Panc1 (cell line): ENCODE results near the gene WHRN. TPM values are rescaled to one million over a fixed set of nuclear protein-coding genes. Genes with fewer than 3 reads are reported as not detected.

ENCODE experiments used
- ATAC-seq: fragments of 200-7000 bp; cut with Tn5 transposase; 2 replicates; pipeline ENCODE4 v1.9.1; 2020; ENCODE audit warnings: mild to moderate bottlenecking, moderate library complexity
- BruUV-seq: library from RNA; stranded (reverse); fragments of 400-500 nt; replicated peaks from 2 replicates; lab custom pipeline; 2021; lab: Mats Ljungman, UMichigan
- CTCF ChIA-PET: fragments of 300-600 bp; sonication (Branson Sonifier 250); formaldehyde crosslinking; loops from one replicate; lab custom pipeline; 2022; ENCODE audit warnings: antibody characterized with exemption; lab: Charles Lee
- POLR2A ChIA-PET: fragments of 300-600 bp; sonication (Branson Sonifier 250); formaldehyde crosslinking; loops from one replicate; lab custom pipeline; 2022; ENCODE audit warnings: antibody characterized with exemption; lab: Charles Lee
- DNase-seq: peaks from one replicate; pipeline ENCODE4 v3.0.0-alpha.2; 2010; ENCODE audit warnings: low read depth, low spot score
- H3K27ac ChIP-seq: 2 replicates; pipeline ENCODE4 v1.5.1; 2011; ENCODE audit warnings: mild to moderate bottlenecking, low read length, inconsistent platforms
- H3K27me3 ChIP-seq: fragments of 200-500 bp; sonication (Bioruptor generic); 2 replicates; pipeline ENCODE4 v1.6.0; 2014; ENCODE audit warnings: low read length, inconsistent platforms; ENCODE audit not compliant: control insufficient read depth, insufficient read depth
- H3K36me3 ChIP-seq: fragments of 200-500 bp; sonication (Bioruptor generic); 2 replicates; pipeline ENCODE4 v1.5.1; 2014; ENCODE audit warnings: inconsistent platforms, mild to moderate bottlenecking, low read length, moderate library complexity; ENCODE audit not compliant: control insufficient read depth, insufficient read depth
- H3K4me1 ChIP-seq: 2 replicates; pipeline ENCODE4 v1.5.1; 2011; ENCODE audit warnings: inconsistent platforms, mild to moderate bottlenecking, low read length, moderate library complexity; ENCODE audit not compliant: control insufficient read depth, insufficient read depth
- H3K4me3 ChIP-seq, 2 experiments: 2 replicates each; pipeline ENCODE4 v1.5.1; 2011 to 2012; ENCODE audit warnings: low read depth in 2 of 2, low read length in 2 of 2, mild to moderate bottlenecking in 2 of 2, inconsistent platforms in 1 of 2, moderate library complexity in 1 of 2
- H3K9me3 ChIP-seq: fragments of 200-500 bp; sonication (Bioruptor generic); 2 replicates; pipeline ENCODE4 v1.5.1; 2014; ENCODE audit warnings: low read depth, mild to moderate bottlenecking, inconsistent platforms, low read length, moderate library complexity; ENCODE audit not compliant: control insufficient read depth, insufficient read depth
- CTCF ChIP-seq: fragments of 450-650 bp; IDR thresholded peaks from 2 replicates; pipeline ENCODE4 v1.5.1; 2017; ENCODE audit warnings: mild to moderate bottlenecking
- POLR2AphosphoS5 ChIP-seq: IDR thresholded peaks from 2 replicates; pipeline ENCODE4 v1.6.1; 2012; ENCODE audit warnings: mild to moderate bottlenecking, low read depth, low read length, moderate library complexity
- REST ChIP-seq, 2 experiments: IDR thresholded peaks; 2 replicates each; pipeline ENCODE4 v1.6.1; 2011 to 2012; ENCODE audit warnings: low read depth in 2 of 2, control low read depth in 1 of 2, low read length in 1 of 2, mild to moderate bottlenecking in 1 of 2, moderate library complexity in 1 of 2; ENCODE audit not compliant: insufficient read depth in 1 of 2
- SIN3A ChIP-seq: IDR thresholded peaks from 2 replicates; pipeline ENCODE4 v1.6.1; 2012; ENCODE audit warnings: low read depth, mild to moderate bottlenecking, low read length, moderate library complexity, borderline replicate concordance; ENCODE audit not compliant: insufficient read depth
- TCF7L2 ChIP-seq: IDR thresholded peaks from 2 replicates; pipeline ENCODE4 v1.6.1; 2011; ENCODE audit warnings: mild to moderate bottlenecking, low read depth, low read length, inconsistent platforms
- in situ Hi-C: cut with HindIII; loops from 2 replicates; pipeline ENCODE4 v1.10.0; 2016; ENCODE audit warnings: low sequenced_read_pairs, low pct_unique_long_range_greater_than_20kb
- intact Hi-C: fragments of 100-400 bp; cut with micrococcal nuclease; formaldehyde crosslinking; loops from one replicate; pipeline ENCODE4 v1.10.0; 2022; ENCODE audit not compliant: unreplicated experiment
- total RNA-seq: library from RNA; stranded (reverse); gene quantifications from one replicate; pipeline ENCODE4 v1.2.1, GENCODE V29; 2021; ENCODE audit not compliant: unreplicated experiment

WHRN gene
- total RNA-seq, 1 experiment from 2014 or later, result 18.0 TPM

- DNase-seq (no peak), ATAC-seq (no peak)
- intact Hi-C loops, result loop anchor here (5.0 kb wide), 1 partner anchor 152 kb away; no protein-coding TSS in a partner anchor
- TF ChIP-seq POLR2AphosphoS5 (no peak), REST (IDR thresholded peaks at IDR 0.05; ENCODE audit: insufficient read depth in 1 of 2, low read depth in 2 of 2, low read length in 1 of 2) (no peak), SIN3A (no peak), TCF7L2 (no peak), CTCF (no peak)
- CTCF ChIA-PET, result no interaction called here
- H3K4me1 ChIP-seq, result peaks cover 19% of the 10 kb centered on the region
- POLR2A ChIA-PET, result no interaction called here
- peak overlapping the region; percentile 90; the same call in 1 of the 2 replicates for H3K27ac ChIP-seq
- in situ Hi-C loops, result no loop called here
- no peaks in the 10 kb centered on the region for H3K27me3 ChIP-seq
- BruUV-seq, result no TSS peak
- H3K4me3 ChIP-seq, result no peak overlapping the region
- H3K36me3 ChIP-seq, result no peaks in the 10 kb centered on the region
- H3K9me3 ChIP-seq, result no peaks in the 10 kb centered on the region
These were observed 5.2 kb downstream of the WHRN start for GRCh38 chr9:114499941-114500696.

DNA sequence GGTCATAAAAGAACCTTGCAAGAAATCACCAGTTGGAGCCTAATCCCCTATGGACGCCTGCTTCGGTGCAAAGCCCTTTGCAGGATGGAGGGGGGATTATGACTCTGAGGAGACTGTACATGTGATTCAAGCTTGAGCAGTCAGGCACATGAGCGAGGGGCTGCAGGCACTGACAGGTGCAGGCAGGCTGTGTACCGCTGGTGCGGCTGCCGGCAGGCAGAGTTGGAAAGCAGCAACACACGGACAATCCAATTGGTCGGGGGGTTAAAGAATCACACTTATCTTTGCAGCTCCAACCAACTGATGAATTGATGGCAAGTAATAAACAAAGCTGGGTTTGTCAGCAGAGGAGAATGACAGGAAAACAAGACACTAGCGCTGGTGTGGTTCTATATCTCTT is 5.7 kb downstream of the WHRN start:
- Histone ChIP-seq H3K27ac (no peak overlapping the region), H3K9me3 (no peaks in the 10 kb centered on the region), H3K4me3 (no peak overlapping the region), H3K4me1 (peaks cover 19% of the 10 kb centered on the region), H3K27me3 (no peaks in the 10 kb centered on the region), H3K36me3 (no peaks in the 10 kb centered on the region)
- DNase-seq (no peak), ATAC-seq (no peak)
- POLR2A ChIA-PET, result no interaction called here
- CTCF ChIA-PET, result no interaction called here
- TF ChIP-seq REST (IDR thresholded peaks at IDR 0.05; ENCODE audit: insufficient read depth in 1 of 2, low read depth in 2 of 2, low read length in 1 of 2) (no peak), CTCF (no peak), SIN3A (no peak), TCF7L2 (no peak), POLR2AphosphoS5 (no peak)
- no TSS peak for BruUV-seq
- in situ Hi-C loops, result no loop called here
- intact Hi-C loops, result no loop called here
